Neuronal stem cell (in vitro differentiated cells): ENCODE results near the gene TBC1D22A. TPM values are rescaled to one million over a fixed set of nuclear protein-coding genes. Genes with fewer than 3 reads are reported as not detected.

Experiments
- DNase-seq: peaks from one replicate; pipeline ENCODE4 v3.0.0-alpha.2; 2013; ENCODE audit warnings: low spot score
- H2AFZ ChIP-seq: one replicate; pipeline ENCODE4 v1.6.1; 2013; ENCODE audit warnings: mild to moderate bottlenecking, low read length, inconsistent platforms
- H2AK5ac ChIP-seq: 2 replicates; pipeline ENCODE4 v1.6.1; 2013; ENCODE audit warnings: low read depth, mild to moderate bottlenecking, inconsistent platforms, low read length, moderate library complexity, mixed read lengths
- H2BK120ac ChIP-seq: 2 replicates; pipeline ENCODE4 v1.6.1; 2013; ENCODE audit warnings: low read depth, mild to moderate bottlenecking, inconsistent platforms, low read length, moderate library complexity, mixed read lengths
- H2BK12ac ChIP-seq: one replicate; pipeline ENCODE4 v1.6.1; 2013; ENCODE audit warnings: low read length, inconsistent platforms
- H2BK15ac ChIP-seq: 2 replicates; pipeline ENCODE4 v1.6.1; 2013; ENCODE audit warnings: mild to moderate bottlenecking, low read length, inconsistent platforms, mixed read lengths
- H2BK5ac ChIP-seq: one replicate; pipeline ENCODE4 v1.6.1; 2013; ENCODE audit warnings: inconsistent platforms, mild to moderate bottlenecking, low read length, moderate library complexity
- H3K14ac ChIP-seq: one replicate; pipeline ENCODE4 v1.6.1; 2013; ENCODE audit warnings: low read length, inconsistent platforms
- H3K18ac ChIP-seq: 2 replicates; pipeline ENCODE4 v1.6.1; 2013; ENCODE audit warnings: low read length, inconsistent platforms
- H3K23ac ChIP-seq: 2 replicates; pipeline ENCODE4 v1.6.1; 2013; ENCODE audit warnings: low read depth, mild to moderate bottlenecking, mixed read lengths, low read length, inconsistent platforms; ENCODE audit not compliant: poor library complexity
- H3K27ac ChIP-seq: replicated peaks from 3 replicates; pipeline ENCODE4 v1.5.1; 2013; ENCODE audit warnings: low read length, inconsistent platforms
- H3K27me3 ChIP-seq, 3 experiments: 2 replicates each; pipeline ENCODE4 v1.6.1; 2013; ENCODE audit warnings: low read length in 3 of 3, mild to moderate bottlenecking in 2 of 3, inconsistent platforms in 1 of 3, low read depth in 1 of 3, mixed read lengths in 1 of 3, moderate library complexity in 1 of 3; ENCODE audit not compliant: control insufficient read depth in 3 of 3, insufficient read depth in 3 of 3
- H3K36me3 ChIP-seq, 2 donors: replicated peaks in 1 of 2; 2 replicates each; pipeline ENCODE4 v1.6.1; 2013; ENCODE audit warnings: low read length in 2 of 2; ENCODE audit not compliant: control insufficient read depth in 2 of 2, insufficient read depth in 2 of 2
- H3K4ac ChIP-seq: 2 replicates; pipeline ENCODE4 v1.6.1; 2013; ENCODE audit warnings: inconsistent platforms, mild to moderate bottlenecking, low read length, moderate library complexity
- H3K4me1 ChIP-seq, 2 donors: 1 replicate in 1 of 2; 2 replicates in 1 of 2; pipeline ENCODE4 v1.6.1; 2013; ENCODE audit warnings: low read length in 2 of 2, low read depth in 1 of 2; ENCODE audit not compliant: control insufficient read depth in 2 of 2, insufficient read depth in 1 of 2
- H3K4me2 ChIP-seq: one replicate; pipeline ENCODE4 v1.6.1; 2013; ENCODE audit warnings: mild to moderate bottlenecking, low read length, inconsistent platforms; ENCODE audit not compliant: insufficient read depth, poor library complexity, severe bottlenecking
- H3K4me3 ChIP-seq, 2 donors: 2 replicates each; pipeline ENCODE4 v1.5.1; 2013; ENCODE audit warnings: low read length in 2 of 2, mild to moderate bottlenecking in 2 of 2, inconsistent platforms in 1 of 2, moderate library complexity in 1 of 2
- H3K79me1 ChIP-seq: one replicate; pipeline ENCODE4 v1.6.1; 2013; ENCODE audit warnings: low read depth, mild to moderate bottlenecking, inconsistent platforms, low read length, moderate library complexity
- H3K9ac ChIP-seq: one replicate; pipeline ENCODE4 v1.6.1; 2013; ENCODE audit warnings: mild to moderate bottlenecking, low read depth, low read length, inconsistent platforms; ENCODE audit not compliant: poor library complexity
- H3K9me3 ChIP-seq, 2 donors: replicated peaks in 1 of 2; 2 replicates each; pipeline versions ENCODE3 to v1.6.1; 2013; ENCODE audit warnings: low read length in 2 of 2, mild to moderate bottlenecking in 2 of 2, inconsistent platforms in 1 of 2, low read depth in 1 of 2, mixed read lengths in 1 of 2, moderate library complexity in 1 of 2; ENCODE audit not compliant: control insufficient read depth in 2 of 2, insufficient read depth in 1 of 2
- H4K8ac ChIP-seq: one replicate; pipeline ENCODE4 v1.6.1; 2013; ENCODE audit warnings: low read depth, mild to moderate bottlenecking, inconsistent platforms, low read length, moderate library complexity
- H4K91ac ChIP-seq: one replicate; pipeline ENCODE4 v1.6.1; 2013; ENCODE audit warnings: low read length, low read depth, mild to moderate bottlenecking, inconsistent platforms; ENCODE audit not compliant: poor library complexity
- WGBS, 2 donors: extraction: QIAGEN DNeasy Blood & Tissue Kit; methylation state at CpG; one replicate each; pipeline ENCODE4 v1.1.7; 2013; ENCODE audit warnings: missing lambda C conversion rate in 2 of 2, mixed read lengths in 1 of 2; ENCODE audit not compliant: insufficient read length in 2 of 2, insufficient replicate concordance in 1 of 2; ENCODE audit errors: extremely low coverage in 2 of 2; 5-methylcytosine and 5-hydroxymethylcytosine counted together
- polyA plus RNA-seq, 2 experiments: library from polyadenylated mRNA; stranded (reverse); fragments of 200-250 nt; gene quantifications; one replicate each; pipeline ENCODE4 v1.2.3, GENCODE V29; 2013

TBC1D22A gene, protein sequence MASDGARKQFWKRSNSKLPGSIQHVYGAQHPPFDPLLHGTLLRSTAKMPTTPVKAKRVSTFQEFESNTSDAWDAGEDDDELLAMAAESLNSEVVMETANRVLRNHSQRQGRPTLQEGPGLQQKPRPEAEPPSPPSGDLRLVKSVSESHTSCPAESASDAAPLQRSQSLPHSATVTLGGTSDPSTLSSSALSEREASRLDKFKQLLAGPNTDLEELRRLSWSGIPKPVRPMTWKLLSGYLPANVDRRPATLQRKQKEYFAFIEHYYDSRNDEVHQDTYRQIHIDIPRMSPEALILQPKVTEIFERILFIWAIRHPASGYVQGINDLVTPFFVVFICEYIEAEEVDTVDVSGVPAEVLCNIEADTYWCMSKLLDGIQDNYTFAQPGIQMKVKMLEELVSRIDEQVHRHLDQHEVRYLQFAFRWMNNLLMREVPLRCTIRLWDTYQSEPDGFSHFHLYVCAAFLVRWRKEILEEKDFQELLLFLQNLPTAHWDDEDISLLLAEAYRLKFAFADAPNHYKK
- polyA plus RNA-seq (2013, experiment 1 of 2): 10.2 TPM
- polyA plus RNA-seq (2013, experiment 2 of 2): 10.6 TPM

- Histone ChIP-seq H3K18ac (peak within 1 kb of the TSS; percentile 95), H3K4me3 (peak within 1 kb of the TSS; percentile 98), H3K23ac (peak within 1 kb of the TSS; percentile 97), H3K4ac (peak within 1 kb of the TSS; percentile 14), H3K14ac (peak within 1 kb of the TSS; percentile 94), H2BK120ac (no peak within 1 kb of the TSS), H3K79me1 (peaks cover 5% of the 10 kb centered on the region), H4K91ac (no peak within 1 kb of the TSS), H3K9ac (peak within 1 kb of the TSS; percentile 94), H3K27me3 (no peaks in the 10 kb centered on the region), H3K36me3 (peaks cover 2 to 16% of the 10 kb centered on the region in 2 donors), H3K9me3 (no peaks in the 10 kb centered on the region), H3K4me2 (peak within 1 kb of the TSS; percentile 84), H2BK5ac (peak within 1 kb of the TSS; percentile 80), H2BK15ac (peak within 1 kb of the TSS; percentile 62), H3K27ac (peak within 1 kb of the TSS; percentile 64), H3K4me1 (peaks cover 4 to 9% of the 10 kb centered on the region in 2 donors), H4K8ac (peak within 1 kb of the TSS; percentile 99), H2AK5ac (peak within 1 kb of the TSS; percentile 65), H2AFZ (peak within 1 kb of the TSS; percentile 95), H2BK12ac (peak within 1 kb of the TSS; percentile 1)
- peak; percentile 92 for DNase-seq
- WGBS, 2 donors: no CpG with 5 or more reads among the region's 66 CpGs
Observed at GRCh38 chr22:46762238-46763050, at the start of gene TBC1D22A. Gene TBC1D22A (plus strand): TSS chr22:46762650. CDS start chr22:46762787, 137 bp downstream.

DNA sequence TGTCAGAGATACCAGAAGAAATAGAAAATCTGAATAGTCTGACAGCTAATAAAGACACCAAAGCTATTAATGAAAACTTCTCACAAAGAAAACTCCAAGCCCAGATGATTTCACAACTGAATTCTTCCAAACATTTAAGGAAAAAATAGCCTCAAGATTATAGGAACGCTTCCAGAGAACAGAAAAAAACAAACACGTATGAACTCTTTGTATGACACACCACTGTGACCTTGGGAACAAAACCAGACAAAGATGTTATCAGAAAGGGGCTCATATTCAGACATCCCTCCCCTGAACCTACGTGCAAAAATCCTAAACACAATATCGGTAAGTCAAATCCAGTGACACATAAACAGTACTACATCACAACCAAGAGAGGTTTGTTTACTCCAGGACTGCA, 47.9 kb upstream of the TBC1D22A start:
- DNase-seq: no peak
- Histone ChIP-seq H3K9ac (no peak overlapping the region), H2BK5ac (no peak overlapping the region), H3K79me1 (no peaks in the 10 kb centered on the region), H3K4ac (no peak overlapping the region), H3K36me3 (peaks cover 28 to 93% of the 10 kb centered on the region in 2 donors), H2BK12ac (no peak overlapping the region), H3K27ac (no peak overlapping the region), H3K27me3 (no peaks in the 10 kb centered on the region), H4K91ac (no peak overlapping the region), H3K9me3 (no peaks in the 10 kb centered on the region), H2BK120ac (no peak overlapping the region), H3K4me2 (no peak overlapping the region), H3K4me3 (no peak overlapping the region), H2BK15ac (no peak overlapping the region), H2AK5ac (no peak overlapping the region), H2AFZ (no peak overlapping the region), H4K8ac (no peak overlapping the region), H3K23ac (no peak overlapping the region), H3K18ac (no peak overlapping the region), H3K4me1 (no peaks in the 10 kb centered on the region), H3K14ac (no peak overlapping the region)
- no CpG with 5 or more reads among the region's 4 CpGs for WGBS, 2 donors

- Histone ChIP-seq H3K36me3 (peaks cover 21 to 80% of the 10 kb centered on the region in 2 donors), H4K91ac (no peak overlapping the region), H3K79me1 (peaks cover 10% of the 10 kb centered on the region), H2AFZ (no peak overlapping the region), H3K14ac (no peak overlapping the region), H2BK5ac (no peak overlapping the region), H3K27ac (no peak overlapping the region), H3K9ac (no peak overlapping the region), H3K23ac (no peak overlapping the region), H3K4ac (no peak overlapping the region), H3K4me1 (no peaks in the 10 kb centered on the region), H2BK12ac (no peak overlapping the region), H3K4me2 (no peak overlapping the region), H2AK5ac (no peak overlapping the region), H2BK120ac (no peak overlapping the region), H3K18ac (no peak overlapping the region), H4K8ac (no peak overlapping the region), H2BK15ac (no peak overlapping the region), H3K27me3 (no peaks in the 10 kb centered on the region), H3K4me3 (no peak overlapping the region), H3K9me3 (no peaks in the 10 kb centered on the region)
- no CpG with 5 or more reads among the region's 11 CpGs for WGBS, 2 donors
- no peak for DNase-seq
Observed at GRCh38 chr22:46719921-46720320, 42.5 kb upstream of the TBC1D22A start.
